CD4-positive, alpha-beta T cell treated with Interleukin-10 for 1 hour (primary cell): ENCODE measurements around the gene PDGFA.

Source experiments
- DNase-seq: peaks from one replicate; pipeline ENCODE4 v3.0.0-alpha.2; 2020

The PDGFA gene

GRCh38 chr7:500521-501420, 18.9 kb downstream of the PDGFA start:
- no peak for DNase-seq

- DNase-seq, result no peak
Measured at GRCh38 chr7:499853-500485, 19.7 kb downstream of the PDGFA start.

- DNase-seq, result no peak
Measured at GRCh38 chr7:498678-499641, 20.7 kb downstream of the PDGFA start.

GRCh38 chr7:497946-498655, 21.5 kb downstream of the PDGFA start:
- no peak for DNase-seq

- DNase-seq, result no peak
Measured at GRCh38 chr7:497346-497745, 22.3 kb downstream of the PDGFA start.

GRCh38 chr7:496528-497295, 22.9 kb downstream of the PDGFA start:
- DNase-seq, result no peak

GRCh38 chr7:495761-496321, 23.8 kb downstream of the PDGFA start:
- no peak for DNase-seq

- no peak for DNase-seq
Measured at GRCh38 chr7:495326-495725, 24.3 kb downstream of the PDGFA start.

GRCh38 chr7:494906-495305, 24.7 kb downstream of the PDGFA start:
- no peak for DNase-seq

- DNase-seq, result no peak
Measured at GRCh38 chr7:494259-494687, 25.4 kb downstream of the PDGFA start.

GRCh38 chr7:493661-494251, 25.9 kb downstream of the PDGFA start:
- no peak for DNase-seq

- DNase-seq, result no peak
Measured at GRCh38 chr7:492714-493065, 27.0 kb downstream of the PDGFA start.

GRCh38 chr7:491958-492713, 27.5 kb downstream of the PDGFA start:
- no peak for DNase-seq

- no peak for DNase-seq
Measured at GRCh38 chr7:491292-491957, 28.2 kb downstream of the PDGFA start.

- no peak for DNase-seq
Measured at GRCh38 chr7:490461-491291, 29.0 kb downstream of the PDGFA start.

GRCh38 chr7:489876-490275, 29.8 kb downstream of the PDGFA start:
- DNase-seq, result no peak

- no peak for DNase-seq
Measured at GRCh38 chr7:486216-486743, 33.4 kb downstream of the PDGFA start.
